ENCODE data around the gene KIF5A. TPM values are rescaled to one million over a fixed set of nuclear protein-coding genes. Genes with fewer than 3 reads are reported as not detected.

KIF5A gene
- total and polyA plus RNA-seq, 2 donors (not counting 1 experiment from before 2014, with no cell fraction given), result 0.09 to 0.67 TPM

DNA sequence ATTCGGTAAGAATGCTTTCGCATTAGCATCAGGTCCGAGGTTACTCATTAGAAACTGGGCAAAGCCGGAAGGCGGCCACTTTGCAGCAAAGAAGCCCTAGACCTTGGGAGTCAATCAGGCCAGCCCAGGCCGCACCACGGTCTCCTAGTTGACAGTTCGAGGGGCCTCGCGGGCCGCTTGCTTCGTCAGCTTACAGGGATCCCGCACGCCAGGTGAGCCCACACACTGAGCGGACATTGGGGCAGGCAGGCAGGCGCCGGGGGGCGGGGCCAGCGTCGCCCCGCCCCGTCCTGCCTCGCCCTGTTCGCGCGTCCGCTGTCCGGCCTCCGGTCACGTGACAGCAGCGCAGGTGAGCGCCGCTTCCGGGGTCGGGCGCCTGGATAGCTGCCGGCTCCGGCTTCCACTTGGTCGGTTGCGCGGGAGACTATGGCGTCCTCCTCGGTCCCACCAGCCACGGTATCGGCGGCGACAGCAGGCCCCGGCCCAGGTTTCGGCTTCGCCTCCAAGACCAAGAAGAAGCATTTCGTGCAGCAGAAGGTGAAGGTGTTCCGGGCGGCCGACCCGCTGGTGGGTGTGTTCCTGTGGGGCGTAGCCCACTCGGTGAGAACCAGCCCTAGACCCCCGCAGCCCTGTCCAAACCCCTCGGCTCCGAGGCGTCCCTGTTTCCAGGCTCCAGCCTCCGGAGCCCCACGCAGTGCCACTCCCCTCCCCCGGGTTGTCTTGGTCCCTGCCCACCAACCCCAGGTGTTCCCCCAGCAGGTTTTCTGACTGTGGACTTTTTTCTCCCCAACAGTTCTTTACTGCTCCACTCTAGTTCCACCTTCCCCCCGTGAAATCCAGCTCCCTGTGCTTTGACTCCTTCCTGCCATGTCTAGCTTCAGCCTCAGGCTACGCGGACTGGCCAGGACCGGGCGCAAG lies 41.3 kb downstream of the KIF5A start, which contains the start of gene PIP4K2C:
PIP4K2C (plus strand) TSS at position 329 of the 918 bp plus-strand sequence; CDS start at position 427, 98 bp downstream.
- peaks cover 15% of the 10 kb centered on the region for H3K79me2 ChIP-seq (ENCODE audit: control insufficient read depth, insufficient read depth, low read length)
- peaks cover 14 to 21% of the 10 kb centered on the region in 2 donors for H3K4me1 ChIP-seq (ENCODE audit: control insufficient read depth in 2 of 2, insufficient read depth in 2 of 2, low read length in 2 of 2)
- intact Hi-C loops (cut with micrococcal nuclease), result loop anchor here (1.0 to 2.0 kb wide), 3 partner anchors 8 to 44 kb away; partner anchors contain the start of gene DCTN2
- TF ChIP-seq, protein P1, sequence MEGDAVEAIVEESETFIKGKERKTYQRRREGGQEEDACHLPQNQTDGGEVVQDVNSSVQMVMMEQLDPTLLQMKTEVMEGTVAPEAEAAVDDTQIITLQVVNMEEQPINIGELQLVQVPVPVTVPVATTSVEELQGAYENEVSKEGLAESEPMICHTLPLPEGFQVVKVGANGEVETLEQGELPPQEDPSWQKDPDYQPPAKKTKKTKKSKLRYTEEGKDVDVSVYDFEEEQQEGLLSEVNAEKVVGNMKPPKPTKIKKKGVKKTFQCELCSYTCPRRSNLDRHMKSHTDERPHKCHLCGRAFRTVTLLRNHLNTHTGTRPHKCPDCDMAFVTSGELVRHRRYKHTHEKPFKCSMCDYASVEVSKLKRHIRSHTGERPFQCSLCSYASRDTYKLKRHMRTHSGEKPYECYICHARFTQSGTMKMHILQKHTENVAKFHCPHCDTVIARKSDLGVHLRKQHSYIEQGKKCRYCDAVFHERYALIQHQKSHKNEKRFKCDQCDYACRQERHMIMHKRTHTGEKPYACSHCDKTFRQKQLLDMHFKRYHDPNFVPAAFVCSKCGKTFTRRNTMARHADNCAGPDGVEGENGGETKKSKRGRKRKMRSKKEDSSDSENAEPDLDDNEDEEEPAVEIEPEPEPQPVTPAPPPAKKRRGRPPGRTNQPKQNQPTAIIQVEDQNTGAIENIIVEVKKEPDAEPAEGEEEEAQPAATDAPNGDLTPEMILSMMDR (IDR thresholded peaks at IDR 0.05), result no peak
- H3K27me3 ChIP-seq (replicated peaks in 1 of 4; ENCODE audit: control extremely low read depth in 1 of 4, control insufficient read depth in 3 of 4, insufficient read depth in 4 of 4, low read length in 3 of 4), result peaks cover 0 to 14% (median 7%) of the 10 kb centered on the region in 4 experiments
- Mint-ChIP-seq H3K27ac (peak within 1 kb of the TSS; percentile 81), H3K4me1 (peaks cover 26% of the 10 kb centered on the region), H3K9me3 (ENCODE audit: insufficient read depth) (no peaks in the 10 kb centered on the region), H3K27me3 (peaks cover 3% of the 10 kb centered on the region), H3K4me3 (peak within 1 kb of the TSS; percentile 89)
- peak within 1 kb of the TSS; percentile 70 to 97 (median 78) for H3K4me3 ChIP-seq (ENCODE audit: control extremely low read depth in 1 of 5, extremely low read depth in 1 of 5, insufficient read depth in 1 of 5, low read depth in 2 of 5, low read length in 4 of 5)
- H3K9me3 ChIP-seq (ENCODE audit: control extremely low read depth in 1 of 3, control insufficient read depth in 2 of 3, insufficient read depth in 1 of 3, low read length in 2 of 3), result no peaks in the 10 kb centered on the region
- H3K4me2 ChIP-seq (replicated peaks; ENCODE audit: low read depth, low read length, poor library complexity, severe bottlenecking), result peak within 1 kb of the TSS; percentile 90
- H3K36me3 ChIP-seq (replicated peaks in 1 of 2; ENCODE audit: control extremely low read depth in 1 of 2, control insufficient read depth in 1 of 2, extremely low read depth in 1 of 2, insufficient read depth in 2 of 2, low read length in 1 of 2), result peaks cover 6 to 18% of the 10 kb centered on the region in 2 experiments
- POLR2A ChIA-PET, result interaction anchor here (0.9 to 1.7 kb wide), 2 partner anchors 14 to 25 kb away, joined by 3 to 4 read pairs; no protein-coding TSS in a partner anchor
- ATAC-seq (ENCODE audit: low read depth), result peak; percentile 98
- peak within 1 kb of the TSS; percentile 73 for H3K9ac ChIP-seq (ENCODE audit: low read length)
- DNase-seq, result peak; percentile 89
- CTCF ChIA-PET, result interaction anchor here (0.7 to 3.7 kb wide), 7 partner anchors 8 to 42 kb away, joined by 3 to 32 read pairs (median 5); partner anchors contain the start of gene B4GALNT1
- H2AFZ ChIP-seq (ENCODE audit: insufficient read depth, low read depth, low read length, poor library complexity, severe bottlenecking), result peak within 1 kb of the TSS; percentile 87
- peaks cover 3% of the 10 kb centered on the region for H4K20me1 ChIP-seq (ENCODE audit: control insufficient read depth, insufficient read depth, low read length, poor library complexity, severe bottlenecking)
- peak within 1 kb of the TSS; percentile 50 to 63 for H3K27ac ChIP-seq (ENCODE audit: low read length in 2 of 2)
- WGBS (ENCODE audit: insufficient coverage), result 1% methylated on average over 68 of the region's 69 CpGs
